Colonic mucosa (tissue), 4 donors: ENCODE measurements around the gene CDK10. TPM values are rescaled to one million over a fixed set of nuclear protein-coding genes. Genes with fewer than 3 reads are reported as not detected.
A peak's percentile ranks its signal among the peaks of the same experiment; 100 is the strongest.

Source experiments
- DNase-seq: peaks from one replicate; pipeline ENCODE4 v3.0.0-alpha.2; 2020
- H3K27ac ChIP-seq: fragments of 200-600 bp; one replicate; pipeline ENCODE4 v1.8.0; 2021
- H3K27me3 ChIP-seq: fragments of 200-600 bp; one replicate; pipeline ENCODE4 v1.8.0; 2021
- H3K36me3 ChIP-seq: fragments of 200-600 bp; one replicate; pipeline ENCODE4 v1.8.0; 2021
- H3K4me1 ChIP-seq: fragments of 200-600 bp; one replicate; pipeline ENCODE4 v1.8.0; 2021; ENCODE audit warnings: mild to moderate bottlenecking
- H3K4me3 ChIP-seq: fragments of 200-600 bp; one replicate; pipeline ENCODE4 v1.8.0; 2021
- H3K9ac ChIP-seq, 2 donors: one replicate each; pipeline ENCODE4 v1.7.0; 2013; ENCODE audit warnings: control low read depth in 2 of 2, low read depth in 2 of 2, low read length in 2 of 2
- H3K9me3 ChIP-seq: fragments of 200-600 bp; one replicate; pipeline ENCODE4 v1.8.0; 2021
- CTCF ChIP-seq: fragments of 200-600 bp; IDR thresholded peaks from one replicate; pipeline ENCODE4 v1.8.0; 2022; ENCODE audit warnings: antibody characterized with exemption, mild to moderate bottlenecking
- intact Hi-C: fragments of 100-400 bp; cut with DNase I; formaldehyde crosslinking; loops from one replicate; pipeline ENCODE4 v1.14.1; 2022
- total RNA-seq, 2 donors: library from RNA; stranded (reverse); fragmentation: NEBNext Ultra II Directional in 1 of 2; extraction: Animal tissue kit (Norgen Biotek cat#: 25700) in 1 of 2; gene quantifications; one replicate each; pipeline ENCODE4 v1.2.1, GENCODE V29; 2021
- donor health status: healthy.
- donor health status: DM: no; HTN: no; CAD: no.
- donor health status: DM: no; HTN: no; CAD: no.

CDK10 gene
- total RNA-seq, 2 donors from 2014 or later: 72.2 to 136 TPM

- Histone ChIP-seq H3K36me3 (no peaks in the 10 kb centered on the region), H3K27ac (peak overlapping the region; percentile 89), H3K27me3 (no peaks in the 10 kb centered on the region), H3K4me3 (peak overlapping the region; percentile 61), H3K4me1 (peaks cover 8% of the 10 kb centered on the region), H3K9me3 (no peaks in the 10 kb centered on the region), H3K9ac (peak overlapping the region; percentile 84 to 96)
- intact Hi-C loops: no loop called here
- TF ChIP-seq CTCF: peak; percentile 76
- peak; percentile 100 for DNase-seq
Measured at GRCh38 chr16:89700100-89700648, 13.7 kb downstream of the CDK10 start.

GRCh38 chr16:89700649-89701424, 14.3 kb downstream of the CDK10 start:
- Histone ChIP-seq H3K9ac (peak overlapping the region; percentile 84 to 96), H3K36me3 (no peaks in the 10 kb centered on the region), H3K27me3 (no peaks in the 10 kb centered on the region), H3K27ac (peak overlapping the region; percentile 89), H3K4me1 (peaks cover 8% of the 10 kb centered on the region), H3K4me3 (peak overlapping the region; percentile 61), H3K9me3 (no peaks in the 10 kb centered on the region)
- intact Hi-C loops: no loop called here
- DNase-seq: peak; percentile 70
- no peak for TF ChIP-seq CTCF

DNA sequence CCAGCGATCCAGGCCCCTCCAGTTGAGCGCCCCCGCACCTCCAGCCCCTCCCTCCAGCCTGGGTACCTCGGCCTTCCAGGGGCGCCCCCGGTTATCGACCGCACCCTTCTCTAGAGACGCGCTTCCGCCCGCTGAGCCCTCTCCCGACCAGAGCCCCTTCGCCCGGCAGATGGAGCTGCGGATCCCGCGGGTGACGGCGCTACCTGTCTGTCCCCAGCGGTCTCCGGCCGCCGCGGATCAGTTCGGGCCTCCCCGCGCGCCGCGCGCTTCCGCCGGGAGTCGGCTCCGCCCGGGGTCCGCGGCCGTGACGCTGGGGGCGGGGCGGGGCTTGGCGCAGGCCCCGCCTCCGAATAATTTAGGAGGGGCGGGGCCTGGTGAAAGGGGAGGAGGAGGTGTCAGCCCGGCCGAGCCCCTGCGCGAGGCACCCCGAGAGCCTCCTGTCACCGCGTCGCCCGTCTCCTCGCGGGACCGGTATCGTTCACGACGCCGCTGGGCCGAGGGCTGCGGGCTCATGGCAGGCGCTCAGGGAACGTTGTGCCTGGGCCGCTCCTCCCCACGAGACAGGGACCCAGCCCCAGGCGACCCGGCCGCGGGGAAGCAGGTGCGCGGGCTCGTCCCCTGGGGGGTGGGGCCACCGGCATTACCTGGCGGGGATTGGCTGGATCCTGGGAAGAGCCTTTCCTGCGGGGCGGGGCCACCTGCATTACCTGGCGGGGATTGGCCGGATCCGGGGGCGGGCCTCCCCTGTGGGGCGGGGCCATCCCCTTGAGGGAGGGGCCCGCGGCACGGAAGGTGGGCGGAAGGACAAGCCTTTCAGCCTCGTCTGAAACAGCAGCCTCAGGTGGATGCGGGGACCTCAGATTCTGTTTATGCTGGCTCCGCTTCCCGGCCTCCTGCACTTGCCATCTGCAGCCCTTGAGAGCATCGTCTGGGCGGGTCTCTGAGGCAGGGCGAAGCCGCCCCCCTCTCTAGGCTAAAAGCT, 15.2 kb downstream of the CDK10 start, which contains the start of gene SPATA2L:
Gene SPATA2L (minus strand): TSS at position 281 of the 982 bp plus-strand sequence. CDS start 473 bp downstream, outside the sequence.
- Histone ChIP-seq H3K4me1 (peaks cover 8% of the 10 kb centered on the region), H3K9me3 (no peaks in the 10 kb centered on the region), H3K27me3 (no peaks in the 10 kb centered on the region), H3K36me3 (no peaks in the 10 kb centered on the region), H3K27ac (peak within 1 kb of the TSS; percentile 89), H3K9ac (peak within 1 kb of the TSS; percentile 84 to 96), H3K4me3 (peak within 1 kb of the TSS; percentile 61)
- intact Hi-C loops: no loop called here
- DNase-seq: peak; percentile 97
- no peak for TF ChIP-seq CTCF

DNA sequence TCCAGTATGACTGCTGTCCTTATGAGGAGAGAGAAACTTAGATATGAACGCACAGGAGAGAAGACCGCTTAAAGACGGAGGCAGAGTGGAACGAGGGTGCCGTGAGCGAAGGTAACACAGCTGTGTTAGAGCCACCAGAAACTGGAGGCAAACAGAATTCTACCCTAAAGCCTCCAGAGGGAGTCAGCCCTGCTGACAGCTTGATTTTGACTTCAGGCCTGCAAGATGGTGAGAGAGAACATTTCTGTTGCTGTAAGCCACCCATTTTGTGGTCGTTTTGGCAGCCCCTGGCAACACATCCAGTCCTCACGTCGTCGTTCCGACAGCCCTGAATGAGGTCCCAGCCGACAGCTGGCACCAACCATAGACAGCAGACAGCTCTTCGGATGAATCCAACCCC, 17.8 kb downstream of the CDK10 start:
- Histone ChIP-seq H3K4me3 (no peak overlapping the region), H3K9me3 (no peaks in the 10 kb centered on the region), H3K9ac (no peak overlapping the region), H3K27me3 (no peaks in the 10 kb centered on the region), H3K36me3 (no peaks in the 10 kb centered on the region), H3K27ac (no peak overlapping the region), H3K4me1 (peaks cover 8% of the 10 kb centered on the region)
- no peak for TF ChIP-seq CTCF
- intact Hi-C loops: no loop called here
- no peak for DNase-seq

DNA sequence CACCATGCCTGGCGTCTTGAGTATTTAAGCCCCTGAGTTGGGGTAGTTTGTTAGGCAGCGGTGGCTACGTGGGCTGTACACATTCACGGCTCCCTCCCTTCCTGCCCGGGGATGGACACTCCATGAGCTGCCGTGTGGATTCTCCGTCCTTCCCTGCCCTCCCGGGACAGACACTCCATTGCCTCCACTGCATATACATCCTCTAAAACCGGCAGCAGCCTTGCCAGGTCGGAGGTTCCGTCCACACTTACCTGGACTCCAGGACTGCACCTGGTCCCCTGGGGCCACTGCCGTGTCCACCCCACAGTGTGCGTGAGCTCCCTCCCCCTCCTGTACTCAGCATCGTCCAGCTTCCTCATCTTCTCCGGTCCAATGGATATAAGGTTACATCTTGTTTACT, 18.5 kb downstream of the CDK10 start:
- no peak overlapping the region for H3K9ac ChIP-seq
- H3K4me1 ChIP-seq: peaks cover 4% of the 10 kb centered on the region
- no peaks in the 10 kb centered on the region for H3K36me3 ChIP-seq
- no peak overlapping the region for H3K27ac ChIP-seq
- intact Hi-C loops: loop anchor here (5.0 kb wide), 2 partner anchors 87 to 157 kb away; no protein-coding TSS in a partner anchor
- H3K27me3 ChIP-seq: no peaks in the 10 kb centered on the region
- no peak for TF ChIP-seq CTCF
- DNase-seq: no peak
- H3K4me3 ChIP-seq: no peak overlapping the region
- H3K9me3 ChIP-seq: no peaks in the 10 kb centered on the region
